Measurements from ENCODE around the gene CNOT4. TPM values are rescaled to one million over a fixed set of nuclear protein-coding genes. Genes with fewer than 3 reads are reported as not detected.

The CNOT4 gene
- total RNA-seq, 2 experiments from 2014 or later, result 22.1 to 23.3 TPM

DNA sequence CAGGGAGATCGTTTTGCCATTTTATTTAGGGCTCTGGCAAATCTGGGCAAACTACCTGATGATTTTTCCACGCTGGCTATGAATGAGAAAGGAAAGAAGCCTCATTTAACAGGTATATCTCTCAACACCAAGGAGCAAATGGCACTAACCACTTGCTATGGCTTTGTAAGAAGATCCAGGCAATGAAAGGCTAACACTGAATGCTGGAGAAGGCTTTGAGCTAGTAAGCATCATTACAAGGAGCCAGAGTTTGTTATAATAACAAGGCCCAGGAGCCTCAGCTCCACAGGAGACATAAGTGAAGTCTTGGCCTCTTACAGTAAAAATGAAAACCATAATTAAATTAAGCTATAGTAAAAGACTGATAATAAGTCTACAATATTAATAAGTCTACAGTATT is 123.1 kb downstream of the CNOT4 start:
- peaks cover 16% of the 10 kb centered on the region for H3K36me3 Mint-ChIP-seq (ENCODE audit: low read depth)
- no peaks in the 10 kb centered on the region for H3K4me1 Mint-ChIP-seq (ENCODE audit: low read depth)
- DNase-seq (no peak), ATAC-seq (no peak)
- ChIA-PET POLR2A (no interaction called here), CTCF (no interaction called here)
- no peak overlapping the region for H3K27ac Mint-ChIP-seq
- H3K4me3 Mint-ChIP-seq, result no peak overlapping the region
- no peaks in the 10 kb centered on the region for H3K9me3 Mint-ChIP-seq (ENCODE audit: insufficient read depth)
- H3K27me3 Mint-ChIP-seq (ENCODE audit: low read depth), result no peaks in the 10 kb centered on the region

- no peaks in the 10 kb centered on the region for H3K4me1 Mint-ChIP-seq (ENCODE audit: low read depth)
- DNase-seq (no peak), ATAC-seq (no peak)
- H3K9me3 Mint-ChIP-seq (ENCODE audit: insufficient read depth), result no peaks in the 10 kb centered on the region
- H3K27ac Mint-ChIP-seq, result no peak overlapping the region
- no peaks in the 10 kb centered on the region for H3K27me3 Mint-ChIP-seq (ENCODE audit: low read depth)
- H3K36me3 Mint-ChIP-seq (ENCODE audit: low read depth), result peaks cover 16% of the 10 kb centered on the region
- CTCF ChIA-PET, result no interaction called here
- POLR2A ChIA-PET, result no interaction called here
- no peak overlapping the region for H3K4me3 Mint-ChIP-seq
These were observed 123.7 kb downstream of the CNOT4 start for GRCh38 chr7:135386181-135386580.

DNA sequence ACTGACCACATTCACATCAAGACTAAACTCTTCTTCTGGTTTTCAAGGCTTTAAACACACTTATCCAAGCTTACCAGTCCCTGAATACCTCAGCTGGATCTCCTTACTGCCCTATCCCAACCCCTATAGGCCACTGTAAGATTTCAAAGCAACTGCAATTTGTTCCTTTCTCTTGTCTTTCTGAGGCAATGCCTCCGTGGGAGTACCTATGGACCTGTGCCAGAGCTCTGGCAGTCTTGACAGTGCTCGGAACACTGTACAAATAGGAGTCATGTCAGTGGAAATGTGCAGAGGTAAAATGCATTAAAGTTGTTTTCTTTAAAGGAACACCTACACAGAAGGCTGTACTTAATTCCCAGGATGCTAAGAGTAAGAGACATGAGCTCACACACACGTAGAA is 124.7 kb downstream of the CNOT4 start:
- no peaks in the 10 kb centered on the region for H3K27me3 Mint-ChIP-seq (ENCODE audit: low read depth)
- CTCF ChIA-PET, result no interaction called here

DNA sequence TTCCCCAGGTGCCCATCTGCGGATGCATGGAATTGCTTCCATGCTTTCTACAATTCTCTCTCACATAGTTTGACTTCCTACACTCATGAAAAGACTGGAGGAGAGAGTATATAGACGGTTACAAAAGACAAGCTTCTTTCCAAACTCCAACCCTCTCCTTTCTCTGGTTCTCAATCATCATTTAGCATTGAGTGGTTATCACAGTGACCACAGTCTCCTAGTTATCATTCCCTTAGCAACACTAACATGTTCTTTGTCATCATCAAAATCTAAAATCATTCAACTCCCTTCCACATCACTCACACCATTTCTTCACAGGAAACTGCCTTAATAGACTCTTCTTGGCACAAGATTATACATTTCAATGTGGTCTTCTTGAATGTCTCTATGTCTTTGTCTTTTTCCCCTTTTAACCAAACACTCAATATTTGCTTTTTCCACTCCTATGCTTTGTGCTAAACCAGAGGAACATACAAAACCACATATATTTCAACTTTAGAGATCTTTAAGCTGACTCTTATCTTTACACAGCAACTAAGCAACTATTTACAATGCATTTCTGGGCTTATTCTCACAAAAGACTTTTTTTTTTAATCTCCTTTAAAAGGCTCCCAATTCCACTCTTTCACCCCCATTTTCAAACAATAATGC is 126.3 kb downstream of the CNOT4 start:
- CTCF ChIA-PET, result no interaction called here
- no peaks in the 10 kb centered on the region for H3K4me1 Mint-ChIP-seq (ENCODE audit: low read depth)

More for the DNA sequence above, 124.7 kb downstream of the CNOT4 start:
- Mint-ChIP-seq H3K9me3 (ENCODE audit: insufficient read depth) (no peaks in the 10 kb centered on the region), H3K36me3 (ENCODE audit: low read depth) (peaks cover 16% of the 10 kb centered on the region), H3K27ac (no peak overlapping the region), H3K4me1 (ENCODE audit: low read depth) (no peaks in the 10 kb centered on the region), H3K4me3 (no peak overlapping the region)
- POLR2A ChIA-PET, result no interaction called here
- no peak for ATAC-seq
- no peak for DNase-seq

DNA sequence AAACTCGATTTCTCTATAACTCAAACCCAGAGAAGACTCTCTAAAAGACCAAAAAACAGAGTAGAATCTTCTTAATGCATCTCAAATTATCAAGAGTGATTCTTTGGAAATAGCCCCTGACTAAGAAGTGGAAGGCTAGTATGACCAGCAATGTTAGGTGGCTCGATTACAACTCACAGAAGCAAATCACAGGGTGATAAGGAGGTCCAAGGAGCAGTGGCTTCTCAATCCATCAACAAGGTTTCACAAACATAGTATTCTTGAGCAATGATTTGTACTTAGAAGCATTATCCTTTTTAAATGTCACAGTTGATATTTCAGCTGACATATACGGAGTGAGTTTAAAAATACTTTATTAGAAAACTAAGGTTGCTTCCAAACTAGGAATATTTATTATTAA is 127.7 kb downstream of the CNOT4 start:
- Mint-ChIP-seq H3K36me3 (ENCODE audit: low read depth) (peaks cover 8% of the 10 kb centered on the region), H3K4me3 (no peak overlapping the region), H3K9me3 (ENCODE audit: insufficient read depth) (no peaks in the 10 kb centered on the region), H3K4me1 (ENCODE audit: low read depth) (no peaks in the 10 kb centered on the region), H3K27me3 (ENCODE audit: low read depth) (no peaks in the 10 kb centered on the region), H3K27ac (no peak overlapping the region)
- ATAC-seq (no peak), DNase-seq (no peak)
- ChIA-PET POLR2A (no interaction called here), CTCF (no interaction called here)

More for the DNA sequence above, 126.3 kb downstream of the CNOT4 start:
- DNase-seq (no peak), ATAC-seq (no peak)
- H3K27me3 Mint-ChIP-seq (ENCODE audit: low read depth), result no peaks in the 10 kb centered on the region
- no peaks in the 10 kb centered on the region for H3K9me3 Mint-ChIP-seq (ENCODE audit: insufficient read depth)
- no peak overlapping the region for H3K4me3 Mint-ChIP-seq
- no peak overlapping the region for H3K27ac Mint-ChIP-seq
- POLR2A ChIA-PET, result no interaction called here
- H3K36me3 Mint-ChIP-seq (ENCODE audit: low read depth), result peaks cover 13% of the 10 kb centered on the region

DNA sequence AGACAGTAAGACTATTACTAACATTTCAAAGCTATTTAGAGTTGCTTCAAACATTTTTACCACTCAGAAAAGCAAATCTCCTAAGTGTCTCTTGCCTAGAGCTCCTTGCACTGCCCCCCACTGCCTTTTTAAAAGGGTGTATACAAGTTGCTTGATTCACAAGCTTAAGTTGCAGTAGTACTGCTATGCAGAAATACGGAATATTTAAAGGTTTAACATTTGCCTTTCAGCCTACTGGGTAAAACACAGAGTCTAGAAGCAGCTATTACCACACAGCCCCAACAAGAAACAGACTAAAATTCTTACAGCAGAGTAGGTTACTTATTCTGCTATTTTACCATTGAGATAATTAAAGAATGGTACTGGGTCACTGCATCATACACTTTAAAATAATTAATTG is 128.5 kb downstream of the CNOT4 start:
- Mint-ChIP-seq H3K36me3 (ENCODE audit: low read depth) (peaks cover 4% of the 10 kb centered on the region), H3K9me3 (ENCODE audit: insufficient read depth) (no peaks in the 10 kb centered on the region), H3K27me3 (ENCODE audit: low read depth) (no peaks in the 10 kb centered on the region), H3K4me3 (no peak overlapping the region), H3K4me1 (ENCODE audit: low read depth) (no peaks in the 10 kb centered on the region), H3K27ac (no peak overlapping the region)
- ATAC-seq (no peak), DNase-seq (no peak)
- POLR2A ChIA-PET, result no interaction called here
- CTCF ChIA-PET, result no interaction called here

- H3K4me3 Mint-ChIP-seq, result no peak overlapping the region
- ATAC-seq (no peak), DNase-seq (no peak)
- no peak overlapping the region for H3K27ac Mint-ChIP-seq
- CTCF ChIA-PET, result no interaction called here
- no peaks in the 10 kb centered on the region for H3K4me1 Mint-ChIP-seq (ENCODE audit: low read depth)
- POLR2A ChIA-PET, result no interaction called here
- no peaks in the 10 kb centered on the region for H3K27me3 Mint-ChIP-seq (ENCODE audit: low read depth)
- H3K36me3 Mint-ChIP-seq (ENCODE audit: low read depth), result peaks cover 3% of the 10 kb centered on the region
- no peaks in the 10 kb centered on the region for H3K9me3 Mint-ChIP-seq (ENCODE audit: insufficient read depth)
These were observed 129.6 kb downstream of the CNOT4 start for GRCh38 chr7:135380351-135380750.

- Mint-ChIP-seq H3K4me1 (ENCODE audit: low read depth) (no peaks in the 10 kb centered on the region), H3K36me3 (ENCODE audit: low read depth) (peaks cover 3% of the 10 kb centered on the region), H3K27me3 (ENCODE audit: low read depth) (no peaks in the 10 kb centered on the region), H3K4me3 (no peak overlapping the region), H3K9me3 (ENCODE audit: insufficient read depth) (no peaks in the 10 kb centered on the region), H3K27ac (no peak overlapping the region)
- DNase-seq (no peak), ATAC-seq (no peak)
- POLR2A ChIA-PET, result no interaction called here
- CTCF ChIA-PET, result interaction anchor here (1.6 kb wide), 1 partner anchor 96 kb away, joined by 6 read pairs; no protein-coding TSS in a partner anchor
These were observed 132.7 kb downstream of the CNOT4 start for GRCh38 chr7:135377171-135377570.

- H3K4me1 Mint-ChIP-seq (ENCODE audit: low read depth), result no peaks in the 10 kb centered on the region
- no peak overlapping the region for H3K4me3 Mint-ChIP-seq
- H3K27me3 Mint-ChIP-seq (ENCODE audit: low read depth), result no peaks in the 10 kb centered on the region
- no peak overlapping the region for H3K27ac Mint-ChIP-seq
- H3K36me3 Mint-ChIP-seq (ENCODE audit: low read depth), result peaks cover 3% of the 10 kb centered on the region
- ChIA-PET POLR2A (no interaction called here), CTCF (interaction anchor here (1.6 kb wide), 1 partner anchor 95 kb away, joined by 6 read pairs; no protein-coding TSS in a partner anchor)
- ATAC-seq, result no peak
- H3K9me3 Mint-ChIP-seq (ENCODE audit: insufficient read depth), result no peaks in the 10 kb centered on the region
- DNase-seq, result no peak
These were observed 133.8 kb downstream of the CNOT4 start for GRCh38 chr7:135375908-135376699.

DNA sequence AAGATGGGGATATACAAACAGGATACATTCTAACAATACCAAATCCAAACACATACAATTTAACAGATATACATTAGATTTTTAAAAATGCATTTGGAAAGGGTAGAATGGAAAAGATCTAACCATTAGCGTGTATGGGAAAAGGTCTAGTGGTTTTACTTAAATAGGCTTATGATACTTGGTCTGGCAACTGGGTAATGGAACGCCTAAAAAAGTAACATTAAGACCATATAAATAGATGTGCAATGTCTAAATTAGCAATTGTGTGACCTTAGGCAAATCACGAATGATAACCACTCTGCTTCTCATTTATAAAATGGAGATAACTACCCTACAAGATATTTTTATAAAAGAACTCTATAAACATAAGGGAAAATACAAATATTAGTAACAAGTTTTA is 135.2 kb downstream of the CNOT4 start:
- Mint-ChIP-seq H3K4me3 (no peak overlapping the region), H3K27ac (no peak overlapping the region), H3K9me3 (ENCODE audit: insufficient read depth) (no peaks in the 10 kb centered on the region), H3K27me3 (ENCODE audit: low read depth) (no peaks in the 10 kb centered on the region), H3K36me3 (ENCODE audit: low read depth) (peaks cover 3% of the 10 kb centered on the region), H3K4me1 (ENCODE audit: low read depth) (peaks cover under 1% of the 10 kb centered on the region)
- DNase-seq (no peak), ATAC-seq (no peak)
- ChIA-PET CTCF (no interaction called here), POLR2A (no interaction called here)

- no peak for DNase-seq
- CTCF ChIA-PET, result no interaction called here
- H3K4me1 Mint-ChIP-seq (ENCODE audit: low read depth), result peaks cover 3% of the 10 kb centered on the region
- H3K27ac Mint-ChIP-seq, result no peak overlapping the region
- H3K4me3 Mint-ChIP-seq, result no peak overlapping the region
- H3K36me3 Mint-ChIP-seq (ENCODE audit: low read depth), result peaks cover 3% of the 10 kb centered on the region
- H3K9me3 Mint-ChIP-seq (ENCODE audit: insufficient read depth), result no peaks in the 10 kb centered on the region
- no peaks in the 10 kb centered on the region for H3K27me3 Mint-ChIP-seq (ENCODE audit: low read depth)
- ATAC-seq, result no peak
- POLR2A ChIA-PET, result no interaction called here
These were observed 137.7 kb downstream of the CNOT4 start for GRCh38 chr7:135372222-135372621.

DNA sequence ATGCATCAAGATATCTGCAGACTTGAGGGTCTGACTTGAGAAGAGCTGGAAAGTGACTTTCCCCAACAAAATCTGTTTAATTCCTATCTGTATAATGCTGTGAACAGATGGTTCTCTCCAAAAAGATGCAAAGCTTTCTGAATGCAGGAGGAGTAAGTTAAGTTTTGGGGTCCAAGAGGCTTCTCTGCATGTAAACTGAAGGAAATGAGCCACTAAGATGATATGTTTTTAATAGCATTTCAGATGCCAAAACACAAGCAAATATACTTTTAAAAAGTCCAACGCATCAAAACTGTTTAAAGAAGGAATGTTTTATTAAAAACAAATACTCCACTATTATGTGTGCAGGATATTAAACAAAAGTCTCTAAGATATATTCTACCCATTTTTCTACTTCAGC is 139.2 kb downstream of the CNOT4 start:
- Mint-ChIP-seq H3K4me1 (ENCODE audit: low read depth) (peaks cover 3% of the 10 kb centered on the region), H3K36me3 (ENCODE audit: low read depth) (peaks cover 3% of the 10 kb centered on the region), H3K27me3 (ENCODE audit: low read depth) (no peaks in the 10 kb centered on the region), H3K9me3 (ENCODE audit: insufficient read depth) (no peaks in the 10 kb centered on the region), H3K4me3 (no peak overlapping the region), H3K27ac (no peak overlapping the region)
- DNase-seq (no peak), ATAC-seq (no peak)
- ChIA-PET CTCF (no interaction called here), POLR2A (no interaction called here)
